ENCODE data around the gene CALN1.
"Not testable (repeated sequence)": the region's sequence is repeated elsewhere in the genome, so short reads cannot be mapped to it uniquely, and the experiment has no call there.

The CALN1 gene

GRCh38 chr7:72386118-72386517 is 26.0 kb downstream of the CALN1 start:
- Histone ChIP-seq H3K36me3 (no peaks in the 10 kb centered on the region), H3K27me3 (no peaks in the 10 kb centered on the region), H3K9me3 (no peaks in the 10 kb centered on the region), H3K4me1 (no peaks in the 10 kb centered on the region), H3K4me3 (ENCODE audit: low read depth, low read length) (no peak overlapping the region)
- TF ChIP-seq, protein P1, sequence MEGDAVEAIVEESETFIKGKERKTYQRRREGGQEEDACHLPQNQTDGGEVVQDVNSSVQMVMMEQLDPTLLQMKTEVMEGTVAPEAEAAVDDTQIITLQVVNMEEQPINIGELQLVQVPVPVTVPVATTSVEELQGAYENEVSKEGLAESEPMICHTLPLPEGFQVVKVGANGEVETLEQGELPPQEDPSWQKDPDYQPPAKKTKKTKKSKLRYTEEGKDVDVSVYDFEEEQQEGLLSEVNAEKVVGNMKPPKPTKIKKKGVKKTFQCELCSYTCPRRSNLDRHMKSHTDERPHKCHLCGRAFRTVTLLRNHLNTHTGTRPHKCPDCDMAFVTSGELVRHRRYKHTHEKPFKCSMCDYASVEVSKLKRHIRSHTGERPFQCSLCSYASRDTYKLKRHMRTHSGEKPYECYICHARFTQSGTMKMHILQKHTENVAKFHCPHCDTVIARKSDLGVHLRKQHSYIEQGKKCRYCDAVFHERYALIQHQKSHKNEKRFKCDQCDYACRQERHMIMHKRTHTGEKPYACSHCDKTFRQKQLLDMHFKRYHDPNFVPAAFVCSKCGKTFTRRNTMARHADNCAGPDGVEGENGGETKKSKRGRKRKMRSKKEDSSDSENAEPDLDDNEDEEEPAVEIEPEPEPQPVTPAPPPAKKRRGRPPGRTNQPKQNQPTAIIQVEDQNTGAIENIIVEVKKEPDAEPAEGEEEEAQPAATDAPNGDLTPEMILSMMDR (IDR thresholded peaks at IDR 0.05; ENCODE audit: low read depth, low read length), result no peak
- DNase-seq, result no peak

GRCh38 chr7:72362246-72362645 is 49.9 kb downstream of the CALN1 start:
- no peak for DNase-seq
- TF ChIP-seq, protein P1 (IDR thresholded peaks at IDR 0.05; ENCODE audit: low read depth, low read length), result no peak
- no peaks in the 10 kb centered on the region for H3K27me3 ChIP-seq

DNA sequence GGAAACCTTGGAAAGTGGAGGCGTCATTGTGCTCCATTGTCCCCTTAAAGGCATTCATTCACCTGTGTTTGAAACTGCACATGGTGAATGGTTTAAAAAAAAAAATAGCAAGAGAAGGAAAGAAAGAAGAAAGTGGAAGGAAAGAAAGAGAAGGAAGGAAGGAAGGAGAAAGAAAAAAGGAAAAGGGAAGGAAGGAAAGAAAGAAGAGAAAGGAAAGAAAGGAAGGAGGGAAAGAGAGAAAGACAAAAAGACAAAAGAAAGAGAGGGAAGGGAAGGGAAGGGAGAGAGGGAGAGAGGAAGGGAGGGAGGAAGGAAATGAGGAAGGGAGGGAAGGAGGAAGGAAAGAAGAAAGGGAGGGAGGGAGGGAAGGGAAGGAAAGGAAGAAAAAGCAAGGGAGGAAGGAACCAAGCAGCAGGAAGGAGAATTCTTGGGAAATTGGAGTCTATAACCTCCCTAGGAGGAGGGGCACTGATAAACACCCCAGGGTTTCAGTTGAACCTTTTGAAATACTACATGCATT is 66.9 kb downstream of the CALN1 start:
- Histone ChIP-seq H3K9me3 (no peaks in the 10 kb centered on the region), H3K36me3 (no peaks in the 10 kb centered on the region), H3K4me3 (ENCODE audit: low read depth, low read length) (no peak overlapping the region), H3K4me1 (no peaks in the 10 kb centered on the region), H3K27me3 (peaks cover 13% of the 10 kb centered on the region)
- TF ChIP-seq, protein P1 (IDR thresholded peaks at IDR 0.05; ENCODE audit: low read depth, low read length), result no peak
- DNase-seq, result no peak

More at GRCh38 chr7:72362246-72362645, 49.9 kb downstream of the CALN1 start:
- Histone ChIP-seq H3K36me3 (no peaks in the 10 kb centered on the region), H3K4me1 (no peaks in the 10 kb centered on the region), H3K9me3 (no peaks in the 10 kb centered on the region), H3K4me3 (ENCODE audit: low read depth, low read length) (no peak overlapping the region)

- H3K27me3 ChIP-seq, result peaks cover 13% of the 10 kb centered on the region
- no peak for DNase-seq
These were observed 68.1 kb downstream of the CALN1 start for GRCh38 chr7:72343991-72344390.

DNA sequence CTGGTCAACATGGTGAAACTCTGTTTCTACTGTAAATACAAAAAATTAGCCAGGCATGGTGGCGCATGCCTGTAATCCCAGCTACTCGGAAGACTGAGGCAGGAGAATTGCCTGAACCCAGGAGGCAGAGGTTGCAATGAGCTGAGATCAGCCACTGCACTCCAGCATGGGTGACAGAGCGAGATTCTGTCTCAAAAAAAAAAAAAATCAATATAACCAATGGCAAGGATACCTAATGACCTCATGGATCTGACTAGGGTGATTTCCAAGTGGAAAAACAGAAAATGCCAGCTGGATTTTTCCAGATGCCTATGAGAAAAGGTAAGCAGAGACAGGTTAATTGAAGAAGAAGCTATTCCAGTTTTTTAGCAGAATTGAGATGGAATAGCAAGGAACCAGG is 68.8 kb downstream of the CALN1 start:
- H3K27me3 ChIP-seq, result peaks cover 13% of the 10 kb centered on the region
- DNase-seq; H3K4me3 ChIP-seq (ENCODE audit: low read depth, low read length); H3K4me1 ChIP-seq; H3K36me3 ChIP-seq; H3K9me3 ChIP-seq: not testable (repeated sequence)

More at GRCh38 chr7:72343991-72344390, 68.1 kb downstream of the CALN1 start:
- H3K9me3 ChIP-seq, result no peaks in the 10 kb centered on the region
- no peaks in the 10 kb centered on the region for H3K36me3 ChIP-seq
- no peaks in the 10 kb centered on the region for H3K4me1 ChIP-seq
- TF ChIP-seq, protein P1 (IDR thresholded peaks at IDR 0.05; ENCODE audit: low read depth, low read length), result no peak
- no peak overlapping the region for H3K4me3 ChIP-seq (ENCODE audit: low read depth, low read length)

DNA sequence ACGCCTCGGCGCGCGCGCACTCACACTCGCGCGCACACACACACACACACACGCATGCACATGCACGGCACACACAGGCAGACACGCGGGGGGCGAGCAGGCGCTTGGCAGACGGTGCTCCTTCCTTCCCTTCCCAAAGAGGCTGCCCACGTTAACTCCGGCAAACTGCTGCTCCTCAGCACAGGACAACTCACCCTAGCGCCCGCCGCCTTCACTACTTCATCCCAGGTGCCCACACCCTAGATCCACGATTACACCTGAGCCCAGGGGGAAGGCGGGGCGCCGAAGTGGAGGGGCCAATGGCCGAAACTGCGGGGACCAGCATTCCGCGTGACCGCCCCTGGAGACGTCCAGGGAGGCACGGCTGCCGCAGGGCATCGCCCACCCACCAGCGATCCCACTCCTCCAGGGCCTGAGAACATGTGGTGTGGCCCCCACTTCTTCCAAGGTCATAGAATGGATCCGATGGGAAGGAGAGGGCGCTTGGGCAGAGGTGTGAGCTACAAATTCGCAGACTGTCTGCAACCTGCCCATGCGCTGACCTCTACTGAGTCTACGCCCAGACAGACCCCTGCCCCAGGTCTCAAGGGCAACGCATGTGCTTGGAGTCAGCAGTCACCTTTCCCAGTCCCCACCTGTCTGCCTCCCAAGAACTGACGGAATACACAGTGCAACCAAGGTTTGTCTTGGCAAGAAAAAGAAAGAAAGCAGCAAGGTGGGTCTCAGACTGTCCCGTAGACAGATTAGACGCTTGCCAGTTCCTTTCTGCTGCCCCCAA is 74.6 kb downstream of the CALN1 start:
- H3K36me3 ChIP-seq, result no peaks in the 10 kb centered on the region
- DNase-seq, result no peak
- H3K9me3 ChIP-seq, result no peaks in the 10 kb centered on the region
- peaks cover 27% of the 10 kb centered on the region for H3K27me3 ChIP-seq
- no peaks in the 10 kb centered on the region for H3K4me1 ChIP-seq
- H3K4me3 ChIP-seq (ENCODE audit: low read depth, low read length), result no peak overlapping the region
- TF ChIP-seq, protein P1 (IDR thresholded peaks at IDR 0.05; ENCODE audit: low read depth, low read length), result no peak
